ENCODE measurements around the gene SLC16A10. TPM values are rescaled to one million over a fixed set of nuclear protein-coding genes. Genes with fewer than 3 reads are reported as not detected.

SLC16A10 gene
- total RNA-seq, 1 donor from 2014 or later = 4.8 TPM

DNA sequence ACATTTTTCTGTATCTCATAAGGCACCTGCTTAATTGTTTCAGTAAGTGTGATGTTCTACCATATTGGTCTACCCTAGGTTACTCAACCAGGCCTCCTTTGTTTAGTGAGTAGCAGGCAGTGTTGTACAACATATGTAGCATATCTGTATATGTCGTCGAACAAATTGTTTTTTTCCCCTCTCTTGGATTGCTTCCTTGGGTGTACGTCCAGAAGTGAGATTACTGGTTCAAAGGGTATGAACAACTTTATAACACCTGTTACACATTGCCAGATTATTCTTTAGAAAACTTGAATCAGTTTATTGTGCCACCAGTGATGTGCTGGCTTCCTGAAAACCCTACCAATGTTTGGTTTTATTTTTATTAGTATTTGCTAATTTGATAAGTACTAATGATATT, 14.7 kb downstream of the SLC16A10 start:
- no peak for DNase-seq (ENCODE audit: low spot score)
- no peaks in the 10 kb centered on the region for H3K9me3 ChIP-seq (ENCODE audit: low read depth)
- peaks cover 2% of the 10 kb centered on the region for H3K27me3 Mint-ChIP-seq (ENCODE audit: insufficient read depth, low read depth)
- H3K4me2 ChIP-seq = no peak overlapping the region
- H3K4me1 ChIP-seq = no peaks in the 10 kb centered on the region
- H2AFZ ChIP-seq (replicated peaks) = no peak overlapping the region
- peaks cover 14% of the 10 kb centered on the region for H3K4me1 Mint-ChIP-seq
- H3K79me2 ChIP-seq (ENCODE audit: low read depth) = no peaks in the 10 kb centered on the region
- TF ChIP-seq, protein P1, sequence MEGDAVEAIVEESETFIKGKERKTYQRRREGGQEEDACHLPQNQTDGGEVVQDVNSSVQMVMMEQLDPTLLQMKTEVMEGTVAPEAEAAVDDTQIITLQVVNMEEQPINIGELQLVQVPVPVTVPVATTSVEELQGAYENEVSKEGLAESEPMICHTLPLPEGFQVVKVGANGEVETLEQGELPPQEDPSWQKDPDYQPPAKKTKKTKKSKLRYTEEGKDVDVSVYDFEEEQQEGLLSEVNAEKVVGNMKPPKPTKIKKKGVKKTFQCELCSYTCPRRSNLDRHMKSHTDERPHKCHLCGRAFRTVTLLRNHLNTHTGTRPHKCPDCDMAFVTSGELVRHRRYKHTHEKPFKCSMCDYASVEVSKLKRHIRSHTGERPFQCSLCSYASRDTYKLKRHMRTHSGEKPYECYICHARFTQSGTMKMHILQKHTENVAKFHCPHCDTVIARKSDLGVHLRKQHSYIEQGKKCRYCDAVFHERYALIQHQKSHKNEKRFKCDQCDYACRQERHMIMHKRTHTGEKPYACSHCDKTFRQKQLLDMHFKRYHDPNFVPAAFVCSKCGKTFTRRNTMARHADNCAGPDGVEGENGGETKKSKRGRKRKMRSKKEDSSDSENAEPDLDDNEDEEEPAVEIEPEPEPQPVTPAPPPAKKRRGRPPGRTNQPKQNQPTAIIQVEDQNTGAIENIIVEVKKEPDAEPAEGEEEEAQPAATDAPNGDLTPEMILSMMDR (IDR thresholded peaks at IDR 0.05) = no peak
- no peak for TF ChIP-seq EZH2phosphoT487 (IDR thresholded peaks at IDR 0.05)
- no peak for TF ChIP-seq EZH2 (IDR thresholded peaks at IDR 0.05)
- H3K4me3 Mint-ChIP-seq = no peak overlapping the region
- no peak overlapping the region for H3K27ac ChIP-seq
- peaks cover 4% of the 10 kb centered on the region for H3K9me3 Mint-ChIP-seq
- no peak overlapping the region for H3K4me3 ChIP-seq
- no peaks in the 10 kb centered on the region for H3K27me3 ChIP-seq
- no peaks in the 10 kb centered on the region for H3K36me3 ChIP-seq
- no peak overlapping the region for H3K27ac Mint-ChIP-seq
- no peak overlapping the region for H3K9ac ChIP-seq
- no peaks in the 10 kb centered on the region for H4K20me1 ChIP-seq (ENCODE audit: low read depth)
- no peaks in the 10 kb centered on the region for H3F3A ChIP-seq (ENCODE audit: low read depth)
- H3K36me3 Mint-ChIP-seq = peaks cover 2% of the 10 kb centered on the region

DNA sequence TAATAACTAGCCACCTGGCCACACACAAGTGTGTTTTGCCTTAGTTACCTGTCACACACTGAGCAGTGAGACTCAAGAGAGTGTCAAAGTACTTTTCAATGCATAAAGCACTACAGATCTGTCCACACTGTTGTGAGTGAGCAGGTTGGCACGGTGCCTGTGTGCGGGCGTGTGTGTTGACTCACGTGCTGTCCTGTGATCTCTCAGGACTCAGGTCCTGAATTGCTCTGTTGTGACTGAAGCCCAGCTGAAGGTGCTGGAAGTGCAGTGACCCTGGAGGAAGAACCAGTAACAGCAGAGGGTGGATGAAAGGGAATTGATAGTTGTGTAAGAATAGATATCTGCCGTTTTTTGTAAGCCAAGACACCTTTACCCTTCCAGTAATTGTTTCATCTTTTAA, 18.3 kb downstream of the SLC16A10 start:
- H3K79me2 ChIP-seq (ENCODE audit: low read depth) = no peaks in the 10 kb centered on the region
- no peaks in the 10 kb centered on the region for H3K36me3 ChIP-seq
- no peaks in the 10 kb centered on the region for H3K4me1 ChIP-seq
- no peak overlapping the region for H3K27ac ChIP-seq
- H3F3A ChIP-seq (ENCODE audit: low read depth) = no peaks in the 10 kb centered on the region
- no peaks in the 10 kb centered on the region for H3K27me3 ChIP-seq
- peaks cover 14% of the 10 kb centered on the region for H3K4me1 Mint-ChIP-seq
- H3K4me3 ChIP-seq = no peak overlapping the region
- H3K27ac Mint-ChIP-seq = no peak overlapping the region
- H2AFZ ChIP-seq (replicated peaks) = no peak overlapping the region
- no peak overlapping the region for H3K4me2 ChIP-seq
- peaks cover 10% of the 10 kb centered on the region for H3K9me3 Mint-ChIP-seq
- no peaks in the 10 kb centered on the region for H3K9me3 ChIP-seq (ENCODE audit: low read depth)
- no peak overlapping the region for H3K9ac ChIP-seq
- no peak overlapping the region for H3K4me3 Mint-ChIP-seq
- no peak for TF ChIP-seq EZH2 (IDR thresholded peaks at IDR 0.05)
- TF ChIP-seq EZH2phosphoT487 (IDR thresholded peaks at IDR 0.05) = no peak
- TF ChIP-seq, protein P1 (IDR thresholded peaks at IDR 0.05) = no peak
- H4K20me1 ChIP-seq (ENCODE audit: low read depth) = no peaks in the 10 kb centered on the region
- no peak for DNase-seq (ENCODE audit: low spot score)
- peaks cover 2% of the 10 kb centered on the region for H3K36me3 Mint-ChIP-seq
- peaks cover 2% of the 10 kb centered on the region for H3K27me3 Mint-ChIP-seq (ENCODE audit: insufficient read depth, low read depth)

- H3K9ac ChIP-seq = no peak overlapping the region
- H3K4me1 Mint-ChIP-seq = peaks cover 14% of the 10 kb centered on the region
These were observed 20.3 kb downstream of the SLC16A10 start for GRCh38 chr6:111107589-111107988.

More at GRCh38 chr6:111107589-111107988, 20.3 kb downstream of the SLC16A10 start:
- DNase-seq (ENCODE audit: low spot score) = no peak
- TF ChIP-seq, protein P1 (IDR thresholded peaks at IDR 0.05) = no peak
- Histone ChIP-seq H3F3A (ENCODE audit: low read depth) (no peaks in the 10 kb centered on the region), H3K79me2 (ENCODE audit: low read depth) (no peaks in the 10 kb centered on the region), H4K20me1 (ENCODE audit: low read depth) (no peaks in the 10 kb centered on the region), H3K4me3 (no peak overlapping the region), H2AFZ (replicated peaks) (no peak overlapping the region), H3K4me1 (no peaks in the 10 kb centered on the region), H3K27ac (no peak overlapping the region), H3K36me3 (no peaks in the 10 kb centered on the region), H3K4me2 (no peak overlapping the region), H3K27me3 (no peaks in the 10 kb centered on the region), H3K9me3 (ENCODE audit: low read depth) (no peaks in the 10 kb centered on the region)
- peaks cover 2% of the 10 kb centered on the region for H3K36me3 Mint-ChIP-seq
- peaks cover 10% of the 10 kb centered on the region for H3K9me3 Mint-ChIP-seq
- peaks cover 2% of the 10 kb centered on the region for H3K27me3 Mint-ChIP-seq (ENCODE audit: insufficient read depth, low read depth)
- no peak overlapping the region for H3K27ac Mint-ChIP-seq
- no peak overlapping the region for H3K4me3 Mint-ChIP-seq
